KMS-11 (cell line): ENCODE measurements around the gene SRXN1.

Source experiments
- H2AFZ ChIP-seq: fragments of 200-600 bp; sonication (generic); 2 replicates; pipeline ENCODE4 v1.6.1; 2016; ENCODE audit warnings: antibody characterized with exemption, mixed run types, low read depth
- H3K27ac ChIP-seq: fragments of 200-600 bp; sonication (generic); 2 replicates; pipeline ENCODE4 v1.6.1; 2016; ENCODE audit warnings: mild to moderate bottlenecking, mixed run types
- H3K27me3 ChIP-seq: fragments of 200-600 bp; sonication (generic); 2 replicates; pipeline ENCODE4 v1.6.1; 2017; ENCODE audit warnings: mild to moderate bottlenecking, low read depth, mixed run types, moderate library complexity; ENCODE audit not compliant: insufficient read depth
- H3K36me3 ChIP-seq: fragments of 200-600 bp; sonication (generic); 2 replicates; pipeline ENCODE4 v1.6.1; 2017; ENCODE audit warnings: mild to moderate bottlenecking, mixed run types; ENCODE audit not compliant: insufficient read depth
- H3K4me1 ChIP-seq: fragments of 200-600 bp; sonication (generic); 2 replicates; pipeline ENCODE4 v1.6.1; 2016; ENCODE audit warnings: mild to moderate bottlenecking, low read depth, mixed run types; ENCODE audit not compliant: poor library complexity, severe bottlenecking
- H3K4me2 ChIP-seq: fragments of 200-600 bp; sonication (generic); 2 replicates; pipeline ENCODE4 v1.7.0; 2016; ENCODE audit warnings: mild to moderate bottlenecking, mixed run types
- H3K4me3 ChIP-seq: fragments of 200-600 bp; sonication (generic); IDR thresholded peaks from 2 replicates; pipeline ENCODE4 v1.6.1; 2017; ENCODE audit warnings: low read depth, low read length, mixed read lengths; ENCODE audit not compliant: insufficient read depth
- H3K79me2 ChIP-seq: fragments of 200-600 bp; sonication (generic); 2 replicates; pipeline ENCODE4 v1.6.1; 2016; ENCODE audit warnings: low read depth, mixed run types; ENCODE audit not compliant: insufficient read depth
- H3K9ac ChIP-seq: fragments of 200-600 bp; sonication (generic); 2 replicates; pipeline ENCODE4 v1.6.1; 2016; ENCODE audit warnings: mild to moderate bottlenecking, mixed run types
- H4K20me1 ChIP-seq: fragments of 200-600 bp; sonication (generic); 2 replicates; pipeline ENCODE4 v1.6.1; 2016; ENCODE audit warnings: mild to moderate bottlenecking, mixed run types; ENCODE audit not compliant: insufficient read depth
- CTCF ChIP-seq: fragments of 200-600 bp; sonication (generic); conservative IDR thresholded peaks from 2 replicates; pipeline ENCODE4 v1.6.1; 2017; ENCODE audit warnings: low read depth, mild to moderate bottlenecking, antibody characterized with exemption, low read length, moderate library complexity, mixed read lengths

Gene SRXN1

GRCh38 chr20:598133-598850 lies 54.7 kb downstream of the SRXN1 start:
- no peak for TF ChIP-seq CTCF
- Histone ChIP-seq H3K4me1 (no peaks in the 10 kb centered on the region), H2AFZ (no peak overlapping the region), H3K27me3 (no peaks in the 10 kb centered on the region), H3K4me3 (no peak overlapping the region), H3K36me3 (no peaks in the 10 kb centered on the region), H3K9ac (no peak overlapping the region), H3K27ac (no peak overlapping the region), H3K79me2 (no peaks in the 10 kb centered on the region), H3K4me2 (no peak overlapping the region), H4K20me1 (no peaks in the 10 kb centered on the region)

DNA sequence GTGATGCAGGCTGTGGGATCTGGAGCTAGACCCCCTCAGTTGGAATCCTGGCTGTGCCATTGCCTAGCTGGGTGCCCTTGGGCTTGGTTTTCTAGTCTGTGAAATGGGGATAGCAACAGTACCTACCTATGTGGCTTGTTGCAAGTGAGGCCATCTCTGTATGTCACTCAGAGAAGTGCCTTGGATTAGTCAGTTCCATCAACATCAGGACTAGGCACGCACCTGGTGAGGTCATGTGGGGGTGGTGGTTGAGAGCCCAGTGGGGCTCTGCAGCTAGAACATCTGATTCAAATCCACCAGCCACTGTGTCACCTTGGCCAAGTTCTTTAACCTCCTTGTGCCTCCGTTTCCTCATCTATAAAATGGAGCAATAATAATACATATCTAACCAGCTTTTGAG lies 55.4 kb downstream of the SRXN1 start:
- no peaks in the 10 kb centered on the region for H4K20me1 ChIP-seq
- H3K79me2 ChIP-seq = no peaks in the 10 kb centered on the region
- H3K27ac ChIP-seq = no peak overlapping the region
- no peak for TF ChIP-seq CTCF
- no peak overlapping the region for H2AFZ ChIP-seq
- H3K9ac ChIP-seq = no peak overlapping the region
- H3K36me3 ChIP-seq = no peaks in the 10 kb centered on the region
- no peaks in the 10 kb centered on the region for H3K4me1 ChIP-seq
- no peak overlapping the region for H3K4me3 ChIP-seq
- no peaks in the 10 kb centered on the region for H3K27me3 ChIP-seq
- no peak overlapping the region for H3K4me2 ChIP-seq
